ENCODE data around the gene UBR3.
"Not testable (repeated sequence)": the region's sequence is repeated elsewhere in the genome, so short reads cannot be mapped to it uniquely, and the experiment has no call there.

Gene UBR3

DNA sequence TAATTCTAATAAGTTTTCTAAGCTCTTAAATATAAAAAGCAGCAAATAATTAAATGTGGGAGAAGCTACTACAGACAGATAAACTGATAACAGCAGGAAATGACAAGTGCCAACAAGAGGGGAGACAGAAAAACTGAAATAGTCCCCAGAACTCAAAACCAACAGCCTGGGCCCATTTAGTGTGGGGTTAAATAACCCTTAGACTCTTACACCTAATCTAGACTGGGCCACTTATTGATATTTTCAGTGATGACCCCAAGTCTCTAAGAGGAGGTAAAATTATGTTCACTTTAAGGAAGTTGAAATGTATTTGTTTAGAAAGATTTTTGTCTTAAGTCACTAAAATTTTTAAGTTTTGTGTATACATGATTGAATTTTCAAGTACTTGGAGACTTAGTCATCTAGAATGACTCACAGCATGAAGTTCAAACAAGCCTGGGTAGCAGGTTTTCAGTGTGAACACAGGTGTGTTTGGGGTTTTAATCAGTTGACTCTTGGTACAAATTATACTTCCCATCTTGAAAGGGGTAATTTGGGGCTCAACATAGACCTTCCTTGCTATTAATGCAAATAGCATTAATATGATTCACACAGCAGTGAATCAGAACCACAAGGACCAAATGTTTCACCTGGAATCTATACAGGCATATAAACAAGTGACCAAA lies 295.8 kb downstream of the UBR3 start:
- no peak for DNase-seq

DNA sequence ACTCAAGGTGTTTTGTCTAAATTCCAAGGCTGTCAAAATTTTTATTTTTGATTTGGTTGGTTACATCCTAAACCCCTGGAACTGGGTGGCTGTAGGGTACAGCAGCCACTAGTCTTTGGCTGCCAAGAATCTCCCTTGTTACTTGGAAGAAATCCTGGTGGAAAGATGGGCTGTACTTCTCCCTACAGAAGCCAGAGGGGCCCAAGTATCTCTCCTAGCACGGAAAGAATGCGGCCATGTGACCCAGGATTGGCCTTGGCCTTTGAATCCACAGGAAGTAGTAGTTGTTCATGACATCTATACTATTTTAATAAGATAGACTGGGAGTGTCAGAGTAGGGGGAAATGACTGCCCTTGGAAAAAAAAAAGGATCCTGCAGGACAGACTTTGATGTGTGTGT lies 296.3 kb downstream of the UBR3 start:
- no peak for DNase-seq

DNA sequence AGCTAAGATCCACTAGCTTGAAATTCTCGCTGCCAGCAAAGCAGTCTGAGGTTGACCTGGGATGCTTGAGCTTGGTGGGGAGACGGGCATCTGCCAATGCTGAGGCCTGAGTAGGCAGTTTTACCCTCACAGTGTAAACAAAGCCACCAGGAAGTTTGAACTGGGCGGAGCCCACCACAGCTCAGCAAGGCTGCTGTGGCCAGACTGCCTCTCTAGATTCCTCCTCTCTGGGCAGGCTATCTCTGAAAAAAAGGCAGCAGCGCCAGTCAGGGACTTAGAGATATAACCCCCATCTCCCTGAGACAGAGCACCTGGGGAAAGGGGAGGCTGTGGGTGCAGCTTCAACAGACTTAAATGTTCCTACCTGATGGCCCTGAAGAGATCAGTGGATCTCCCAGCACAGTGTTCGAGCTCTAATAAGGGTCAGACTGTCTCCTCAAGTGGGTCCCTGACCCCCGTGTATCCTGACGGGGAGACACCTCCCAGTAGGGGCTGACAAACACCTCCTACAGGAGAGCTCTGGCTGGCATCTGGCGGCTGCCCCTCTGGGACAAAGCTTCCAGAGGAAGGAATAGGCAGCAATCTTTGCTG lies 299.0 kb downstream of the UBR3 start:
- DNase-seq, result not testable (repeated sequence)

Data from stimulated activated naive CD4-positive, alpha-beta T cell (primary cell).